Osteocyte (in vitro differentiated cells): ENCODE results near the gene DCUN1D1. TPM values are rescaled to one million over a fixed set of nuclear protein-coding genes. Genes with fewer than 3 reads are reported as not detected.

ENCODE experiments used
- DNase-seq: peaks from one replicate; pipeline ENCODE4 v3.0.0; 2021; ENCODE audit warnings: mixed read lengths; ENCODE audit not compliant: unreplicated experiment; ENCODE audit errors: extremely low spot score
- H3K27ac Mint-ChIP-seq: one replicate; pipeline ENCODE4 v1.8.0; 2021; ENCODE audit warnings: mild to moderate bottlenecking, mixed read lengths; ENCODE audit not compliant: unreplicated experiment
- H3K27me3 Mint-ChIP-seq: one replicate; pipeline ENCODE4 v1.8.0; 2021; ENCODE audit warnings: mixed read lengths; ENCODE audit not compliant: unreplicated experiment
- H3K36me3 Mint-ChIP-seq: one replicate; pipeline ENCODE4 v1.8.0; 2021; ENCODE audit warnings: mixed read lengths; ENCODE audit not compliant: unreplicated experiment
- H3K4me1 Mint-ChIP-seq: one replicate; pipeline ENCODE4 v1.8.0; 2021; ENCODE audit warnings: mixed read lengths; ENCODE audit not compliant: unreplicated experiment
- H3K4me3 Mint-ChIP-seq: one replicate; pipeline ENCODE4 v1.8.0; 2021; ENCODE audit warnings: mild to moderate bottlenecking, moderate library complexity, mixed read lengths; ENCODE audit not compliant: unreplicated experiment
- H3K9me3 Mint-ChIP-seq: one replicate; pipeline ENCODE4 v1.8.0; 2021; ENCODE audit warnings: mixed read lengths; ENCODE audit not compliant: unreplicated experiment
- total RNA-seq: library from RNA; stranded (reverse); gene quantifications from 2 replicates; pipeline ENCODE4 v1.2.1, GENCODE V29; 2021
- TF ChIP-seq, protein P1 (sequence below): fragments of 200-600 bp; sonication (generic); IDR thresholded peaks from 2 replicates; pipeline ENCODE4 v1.5.0; 2021; ENCODE audit warnings: antibody characterized with exemption, mild to moderate bottlenecking, moderate library complexity

Gene DCUN1D1
- total RNA-seq, 1 donor from 2014 or later = 56.5 TPM

GRCh38 chr3:182989566-182989965, 9.2 kb upstream of the DCUN1D1 start:
- TF ChIP-seq, protein P1, sequence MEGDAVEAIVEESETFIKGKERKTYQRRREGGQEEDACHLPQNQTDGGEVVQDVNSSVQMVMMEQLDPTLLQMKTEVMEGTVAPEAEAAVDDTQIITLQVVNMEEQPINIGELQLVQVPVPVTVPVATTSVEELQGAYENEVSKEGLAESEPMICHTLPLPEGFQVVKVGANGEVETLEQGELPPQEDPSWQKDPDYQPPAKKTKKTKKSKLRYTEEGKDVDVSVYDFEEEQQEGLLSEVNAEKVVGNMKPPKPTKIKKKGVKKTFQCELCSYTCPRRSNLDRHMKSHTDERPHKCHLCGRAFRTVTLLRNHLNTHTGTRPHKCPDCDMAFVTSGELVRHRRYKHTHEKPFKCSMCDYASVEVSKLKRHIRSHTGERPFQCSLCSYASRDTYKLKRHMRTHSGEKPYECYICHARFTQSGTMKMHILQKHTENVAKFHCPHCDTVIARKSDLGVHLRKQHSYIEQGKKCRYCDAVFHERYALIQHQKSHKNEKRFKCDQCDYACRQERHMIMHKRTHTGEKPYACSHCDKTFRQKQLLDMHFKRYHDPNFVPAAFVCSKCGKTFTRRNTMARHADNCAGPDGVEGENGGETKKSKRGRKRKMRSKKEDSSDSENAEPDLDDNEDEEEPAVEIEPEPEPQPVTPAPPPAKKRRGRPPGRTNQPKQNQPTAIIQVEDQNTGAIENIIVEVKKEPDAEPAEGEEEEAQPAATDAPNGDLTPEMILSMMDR = no peak
- Mint-ChIP-seq H3K4me1 (no peaks in the 10 kb centered on the region), H3K9me3 (peaks cover 4% of the 10 kb centered on the region), H3K4me3 (no peak overlapping the region), H3K27ac (no peak overlapping the region), H3K27me3 (no peaks in the 10 kb centered on the region), H3K36me3 (no peaks in the 10 kb centered on the region)
- DNase-seq = no peak

DNA sequence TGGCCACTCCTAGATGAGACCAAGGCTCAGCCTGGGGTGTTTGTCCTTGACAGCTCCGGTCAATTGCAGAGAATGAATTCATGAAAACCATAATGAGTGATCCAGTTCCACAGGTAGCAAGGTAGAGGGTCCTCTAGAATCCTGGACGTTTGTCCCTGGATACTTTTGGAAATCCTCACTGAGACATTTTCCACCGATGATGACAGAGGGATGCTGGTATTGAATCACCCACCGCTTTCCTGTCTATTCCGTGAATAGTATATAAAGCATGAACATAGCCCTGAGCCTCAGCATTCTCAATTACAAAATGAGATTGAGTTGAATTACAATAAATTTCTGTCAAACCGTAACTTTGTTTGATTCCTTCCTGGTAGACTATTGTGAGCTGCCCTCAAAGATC, 5.7 kb upstream of the DCUN1D1 start:
- Mint-ChIP-seq H3K27me3 (no peaks in the 10 kb centered on the region), H3K4me3 (no peak overlapping the region), H3K9me3 (no peaks in the 10 kb centered on the region), H3K36me3 (no peaks in the 10 kb centered on the region), H3K27ac (no peak overlapping the region), H3K4me1 (no peaks in the 10 kb centered on the region)
- TF ChIP-seq, protein P1 = no peak
- DNase-seq = no peak

- H3K4me1 Mint-ChIP-seq = peaks cover 8% of the 10 kb centered on the region
- no peak for DNase-seq
Observed at GRCh38 chr3:182983876-182984275, 3.5 kb upstream of the DCUN1D1 start.

DNA sequence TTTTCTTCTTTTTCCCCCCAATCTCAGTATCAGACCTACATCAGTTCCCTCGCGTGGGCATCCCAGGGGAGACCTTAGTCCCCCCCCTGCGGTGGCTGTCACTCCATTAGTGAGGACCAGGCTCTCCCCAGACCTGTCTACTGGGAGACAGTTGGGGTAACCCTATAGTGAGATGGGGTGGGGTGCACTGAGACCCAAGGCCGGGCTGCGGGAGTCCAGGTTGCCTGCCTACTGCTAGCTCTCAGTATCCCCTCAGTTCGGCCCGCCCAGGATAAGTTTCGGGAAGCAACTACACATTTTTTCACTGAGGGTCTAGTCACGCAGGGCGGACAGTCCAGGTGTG, 671 bp upstream of the DCUN1D1 start:
- TF ChIP-seq, protein P1 = no peak
- H3K4me3 Mint-ChIP-seq = peak overlapping the region; percentile 79
- H3K36me3 Mint-ChIP-seq = no peaks in the 10 kb centered on the region
- no peaks in the 10 kb centered on the region for H3K27me3 Mint-ChIP-seq
- H3K4me1 Mint-ChIP-seq = peaks cover 19% of the 10 kb centered on the region
- no peaks in the 10 kb centered on the region for H3K9me3 Mint-ChIP-seq
- H3K27ac Mint-ChIP-seq = peak overlapping the region; percentile 75
- DNase-seq = no peak

More at GRCh38 chr3:182983876-182984275, 3.5 kb upstream of the DCUN1D1 start:
- no peak overlapping the region for H3K27ac Mint-ChIP-seq
- no peaks in the 10 kb centered on the region for H3K36me3 Mint-ChIP-seq
- H3K9me3 Mint-ChIP-seq = no peaks in the 10 kb centered on the region
- H3K4me3 Mint-ChIP-seq = no peak overlapping the region
- H3K27me3 Mint-ChIP-seq = no peaks in the 10 kb centered on the region
- TF ChIP-seq, protein P1 = no peak

GRCh38 chr3:182979674-182980191, 605 bp downstream of the DCUN1D1 start:
- Mint-ChIP-seq H3K4me3 (peak overlapping the region; percentile 93), H3K27ac (peak overlapping the region; percentile 83)

More at GRCh38 chr3:182979674-182980191, 605 bp downstream of the DCUN1D1 start:
- no peak for DNase-seq
- TF ChIP-seq, protein P1 = no peak
- Mint-ChIP-seq H3K27me3 (no peaks in the 10 kb centered on the region), H3K36me3 (no peaks in the 10 kb centered on the region), H3K9me3 (no peaks in the 10 kb centered on the region), H3K4me1 (peaks cover 19% of the 10 kb centered on the region)
